GM13976 (cell line): ENCODE measurements around the gene CNNM4.

ENCODE experiments used
- DNase-seq: peaks from one replicate; pipeline ENCODE4 v3.0.0; 2012; ENCODE audit warnings: low spot score
- CTCF ChIP-seq: IDR thresholded peaks from 2 replicates; pipeline ENCODE4 v1.5.1; 2012; ENCODE audit warnings: borderline replicate concordance, mild to moderate bottlenecking; ENCODE audit not compliant: insufficient read depth; ENCODE audit errors: extremely low read depth, missing control alignments, control extremely low read depth
- in situ Hi-C: fragments of 300-500 bp; cut with MboI; formaldehyde crosslinking; loops from one replicate; pipeline ENCODE4 v1.12.0; 2022; ENCODE audit warnings: low sequenced_read_pairs, mixed read lengths, inconsistent platforms; ENCODE audit not compliant: unreplicated experiment

Gene CNNM4

GRCh38 chr2:96857667-96858372 is 97.1 kb downstream of the CNNM4 start, which contains the start of gene ANKRD39:
ANKRD39 (minus strand) TSS chr2:96858016; CDS start chr2:96857987, 29 bp downstream.
- in situ Hi-C loops = loop anchor here (5.0 kb wide), 1 partner anchor 94 kb away; no protein-coding TSS in a partner anchor
- TF ChIP-seq CTCF = peak; percentile 97
- peak; percentile 100 for DNase-seq

- in situ Hi-C loops = loop anchor here (5.0 kb wide), 1 partner anchor 93 kb away; no protein-coding TSS in a partner anchor
- no peak for TF ChIP-seq CTCF
Measured at GRCh38 chr2:96859099-96859649, 98.5 kb downstream of the CNNM4 start.

GRCh38 chr2:96859681-96860064 is 99.0 kb downstream of the CNNM4 start:
- TF ChIP-seq CTCF = no peak
- in situ Hi-C loops = loop anchor here (5.0 kb wide), 1 partner anchor 93 kb away; no protein-coding TSS in a partner anchor
- no peak for DNase-seq

More at GRCh38 chr2:96859099-96859649, 98.5 kb downstream of the CNNM4 start:
- DNase-seq = no peak

GRCh38 chr2:96860065-96861029 is 99.6 kb downstream of the CNNM4 start:
- no peak for DNase-seq
- no peak for TF ChIP-seq CTCF
- in situ Hi-C loops = no loop called here

GRCh38 chr2:96861074-96861473 is 100.4 kb downstream of the CNNM4 start:
- no peak for TF ChIP-seq CTCF
- no peak for DNase-seq
- in situ Hi-C loops = no loop called here
